GM18519 (cell line): ENCODE measurements around the gene TSNAXIP1.
"Not testable (repeated sequence)": the region's sequence is repeated elsewhere in the genome, so short reads cannot be mapped to it uniquely, and the experiment has no call there.

Experiments
- ATAC-seq: cut with Tn5 transposase; IDR thresholded peaks from one replicate; pipeline ENCODE4 v1.9.1; 2021; ENCODE audit warnings: mild to moderate bottlenecking, moderate library complexity; ENCODE audit not compliant: unreplicated experiment, low FRiP score

TSNAXIP1 gene

GRCh38 chr16:67833030-67833414 lies 26.3 kb downstream of the TSNAXIP1 start:
- ATAC-seq: no peak

- peak; percentile 94 for ATAC-seq
These were observed 26.9 kb downstream of the TSNAXIP1 start for GRCh38 chr16:67833415-67834241.

- no peak for ATAC-seq
These were observed 27.5 kb downstream of the TSNAXIP1 start for GRCh38 chr16:67834242-67834614.

DNA sequence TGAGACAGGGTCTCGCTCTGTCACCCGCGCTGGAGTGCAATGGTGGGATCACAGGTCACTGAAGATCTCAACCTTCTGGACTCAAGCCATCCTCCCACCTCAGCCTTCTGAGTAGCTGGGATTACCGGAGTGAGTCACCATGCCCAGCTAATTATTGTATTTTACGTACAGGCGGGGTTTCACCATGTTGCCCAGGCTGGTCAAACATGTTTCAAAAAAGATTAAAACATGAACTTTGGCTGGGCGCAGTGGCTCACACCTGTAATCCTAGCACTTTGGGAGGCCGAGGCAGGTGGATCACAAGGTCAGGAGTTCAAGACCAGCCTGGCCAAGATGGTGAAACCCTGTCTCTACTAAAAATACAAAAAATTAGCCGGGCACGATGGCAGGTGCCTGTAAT lies 30.5 kb downstream of the TSNAXIP1 start:
- ATAC-seq: not testable (repeated sequence)

DNA sequence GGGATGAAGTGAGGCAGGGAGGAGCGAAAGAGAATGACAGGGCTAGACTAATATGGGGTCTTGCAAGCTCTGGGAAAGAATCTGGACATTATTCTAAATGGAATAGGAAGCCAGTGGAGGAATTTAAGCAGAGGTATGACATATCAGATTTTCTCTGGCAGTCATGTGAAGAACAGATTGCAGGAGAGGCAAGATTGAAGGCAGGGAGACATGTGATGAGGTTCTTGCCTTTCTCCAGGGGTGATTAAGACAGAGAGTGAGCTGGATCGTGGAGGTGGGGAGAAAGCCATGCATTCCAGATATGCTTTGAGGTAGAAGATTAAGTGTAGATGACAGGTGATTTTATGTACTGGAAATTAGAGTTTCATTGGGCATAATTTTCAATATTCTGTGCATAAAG lies 31.1 kb downstream of the TSNAXIP1 start:
- no peak for ATAC-seq

DNA sequence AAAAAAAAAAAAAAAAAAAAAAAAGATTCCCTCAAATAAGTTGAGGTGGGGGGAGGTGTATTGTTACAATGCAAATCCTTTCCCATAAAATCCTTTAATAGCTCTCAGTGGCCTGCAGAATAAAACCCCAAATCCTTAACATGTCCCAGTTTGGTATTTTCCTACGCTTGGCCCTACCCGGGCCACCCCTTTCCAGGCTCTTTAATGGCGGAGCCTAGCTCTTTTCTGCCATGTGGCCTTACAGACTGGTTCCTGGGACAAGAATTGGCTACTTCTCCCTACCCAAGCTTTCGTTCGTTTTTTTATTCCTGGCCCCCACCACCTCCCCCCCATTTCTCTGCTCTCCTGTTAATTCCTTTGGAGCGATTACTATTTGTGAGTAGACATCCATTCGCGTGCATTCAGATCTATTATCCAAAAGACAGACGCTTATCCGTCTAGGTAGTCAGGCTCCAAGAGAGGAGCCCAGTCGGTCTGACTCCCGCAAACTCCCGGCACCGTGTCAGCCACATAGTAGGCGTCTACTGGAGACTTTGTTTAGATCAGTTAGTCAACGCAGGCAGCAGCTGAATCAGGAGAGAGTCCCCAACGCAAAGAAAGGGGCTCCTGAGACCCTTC lies 34.6 kb downstream of the TSNAXIP1 start:
- no peak for ATAC-seq

DNA sequence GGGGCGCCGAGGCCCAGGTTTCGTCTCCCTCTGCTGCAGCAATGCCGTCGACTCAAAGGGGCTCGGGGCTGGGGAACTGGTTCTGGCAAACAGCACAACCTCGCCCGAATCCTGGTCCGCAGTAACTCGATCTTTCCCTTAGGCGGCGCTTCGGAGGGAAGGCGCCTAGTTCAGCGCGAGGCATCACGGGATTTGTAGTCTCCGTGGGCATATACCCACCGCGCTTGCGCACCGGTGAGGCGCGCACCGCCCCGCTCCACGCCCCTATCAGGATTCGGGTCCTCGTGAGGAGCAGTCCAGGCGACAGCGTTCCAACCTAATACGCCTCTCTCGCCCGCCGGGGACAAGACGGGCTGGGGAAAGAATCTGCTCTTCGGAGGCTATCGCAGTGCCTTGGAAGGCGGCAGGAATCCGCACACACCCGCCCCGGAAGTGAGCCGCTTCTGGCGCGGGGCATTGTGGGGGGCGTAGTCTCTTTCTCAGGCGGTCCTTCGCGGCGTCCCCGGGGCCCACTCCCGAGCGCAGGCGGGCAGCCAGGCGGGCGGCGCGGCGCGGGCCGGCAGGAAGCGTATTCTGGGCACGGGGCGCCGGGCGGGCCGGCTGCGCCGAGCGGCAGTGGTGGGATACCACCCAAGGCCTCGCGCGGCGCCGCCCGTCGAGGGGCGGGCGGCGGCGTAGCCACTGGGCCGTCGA lies 35.3 kb downstream of the TSNAXIP1 start, which contains the start of gene THAP11:
Gene THAP11 (plus strand): TSS at position 505 of the 693 bp plus-strand sequence. CDS start 235 bp downstream, outside the sequence.
- ATAC-seq: peak; percentile 46

GRCh38 chr16:67842509-67843342 lies 36.0 kb downstream of the TSNAXIP1 start:
- peak; percentile 6 for ATAC-seq

- ATAC-seq: no peak
These were observed 36.7 kb downstream of the TSNAXIP1 start for GRCh38 chr16:67843343-67843765.

- no peak for ATAC-seq
These were observed 37.8 kb downstream of the TSNAXIP1 start for GRCh38 chr16:67844497-67844896.

DNA sequence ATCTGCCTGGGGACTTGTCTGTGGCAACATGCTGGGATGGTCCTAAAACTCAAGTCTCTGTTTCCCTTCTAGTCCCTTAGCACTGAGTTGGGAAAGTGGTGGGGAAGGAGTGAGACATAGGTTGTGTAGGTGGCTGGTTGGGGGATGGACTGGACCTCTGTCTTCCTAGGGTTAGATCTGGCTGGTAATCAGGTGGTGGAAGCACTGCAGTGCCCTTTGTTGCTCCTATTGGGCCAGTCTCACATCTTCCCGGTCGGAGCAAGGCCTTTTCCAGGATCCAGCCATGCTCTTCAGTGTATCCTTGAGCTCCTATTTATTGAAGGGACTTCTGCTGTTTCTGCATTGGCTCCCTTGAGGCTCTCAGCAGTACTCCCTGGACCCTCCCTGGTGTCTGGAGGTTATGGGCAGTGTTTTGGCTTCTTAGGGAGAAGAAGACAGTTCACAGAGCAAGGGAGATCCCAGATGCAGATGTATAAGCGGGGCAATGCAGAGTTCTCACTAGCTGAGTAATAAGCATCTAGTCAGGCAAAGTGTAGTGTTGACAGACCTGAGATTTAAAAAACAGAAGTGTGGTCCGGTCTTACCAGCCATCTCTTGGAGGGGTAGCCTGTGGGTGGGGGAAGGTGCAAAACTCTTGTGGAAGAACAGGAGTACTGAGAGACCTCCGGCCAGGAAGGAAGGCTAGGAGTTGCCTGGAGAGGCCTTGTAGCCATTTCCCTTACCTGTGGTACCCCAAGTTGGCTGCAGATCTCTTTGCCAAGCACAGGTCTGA lies 38.8 kb downstream of the TSNAXIP1 start:
- no peak for ATAC-seq

- ATAC-seq: no peak
These were observed 39.3 kb downstream of the TSNAXIP1 start for GRCh38 chr16:67846063-67846319.

GRCh38 chr16:67846320-67847063 lies 39.8 kb downstream of the TSNAXIP1 start, which contains the start of gene NUTF2:
Gene NUTF2 (plus strand): TSS chr16:67846933. CDS start chr16:67865131, 18,198 bp downstream.
- peak; percentile 37 for ATAC-seq

DNA sequence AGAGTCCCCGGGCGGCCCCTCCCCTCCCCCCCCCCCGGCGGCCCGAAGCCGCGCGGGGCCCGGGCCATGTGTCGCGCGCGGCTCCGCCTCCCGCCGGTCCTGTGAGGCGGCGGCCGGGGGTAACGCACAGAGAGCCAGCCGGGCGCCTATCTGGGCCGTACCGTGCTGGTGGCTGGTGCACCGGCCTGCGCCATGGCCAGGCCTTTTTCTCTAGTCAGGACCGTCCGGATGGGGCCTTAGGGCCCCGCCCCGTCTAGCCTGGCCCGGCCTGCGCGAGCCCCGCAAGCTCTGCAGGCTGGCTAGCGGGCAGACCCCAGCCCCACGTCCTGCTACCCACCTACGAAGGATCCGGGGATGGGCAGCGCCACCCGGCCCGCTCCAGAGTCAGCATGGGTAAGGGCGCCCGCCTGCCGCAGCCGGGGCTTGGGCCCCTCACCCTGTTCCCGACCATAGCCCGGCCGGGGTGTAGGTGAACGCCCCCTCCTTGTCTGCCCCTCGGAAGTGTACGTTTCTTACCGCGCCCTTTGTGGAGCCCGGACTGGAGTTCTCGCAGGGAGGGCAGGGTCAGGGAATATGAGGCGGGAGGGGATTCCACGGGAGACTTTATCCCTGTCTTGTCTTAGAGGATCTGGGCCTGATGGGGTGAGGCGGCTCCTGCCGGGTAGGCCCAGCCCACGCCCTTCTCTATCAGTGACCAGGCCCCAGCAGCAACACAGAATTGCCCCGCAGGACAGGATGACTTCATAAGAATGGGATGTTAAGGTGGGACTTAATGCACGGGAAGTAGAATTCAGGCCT lies 40.6 kb downstream of the TSNAXIP1 start, which contains the start of gene CENPT:
Gene CENPT (minus strand): TSS at position 630 of the 798 bp plus-strand sequence. CDS start 13,834 bp downstream, outside the sequence.
- peak; percentile 22 for ATAC-seq

DNA sequence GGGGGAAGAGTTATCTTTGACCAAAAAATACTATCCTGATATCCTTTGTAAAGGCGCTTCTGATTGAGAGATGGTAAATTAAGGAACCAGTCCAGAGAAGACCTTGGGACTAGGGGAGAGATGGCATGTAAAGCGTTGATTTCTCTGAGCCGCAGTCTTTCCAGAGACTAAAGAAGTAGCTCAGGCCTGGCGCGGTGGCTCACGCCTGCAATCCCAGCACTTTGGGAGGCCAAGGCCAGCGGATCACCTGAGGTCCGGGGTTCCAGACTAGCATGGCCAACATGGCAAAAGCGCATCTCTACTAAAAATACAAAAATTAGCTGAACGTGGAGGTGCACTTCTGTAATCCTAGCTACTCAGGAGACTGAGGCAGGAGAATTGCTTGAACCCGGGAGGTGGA lies 41.4 kb downstream of the TSNAXIP1 start:
- ATAC-seq: no peak

DNA sequence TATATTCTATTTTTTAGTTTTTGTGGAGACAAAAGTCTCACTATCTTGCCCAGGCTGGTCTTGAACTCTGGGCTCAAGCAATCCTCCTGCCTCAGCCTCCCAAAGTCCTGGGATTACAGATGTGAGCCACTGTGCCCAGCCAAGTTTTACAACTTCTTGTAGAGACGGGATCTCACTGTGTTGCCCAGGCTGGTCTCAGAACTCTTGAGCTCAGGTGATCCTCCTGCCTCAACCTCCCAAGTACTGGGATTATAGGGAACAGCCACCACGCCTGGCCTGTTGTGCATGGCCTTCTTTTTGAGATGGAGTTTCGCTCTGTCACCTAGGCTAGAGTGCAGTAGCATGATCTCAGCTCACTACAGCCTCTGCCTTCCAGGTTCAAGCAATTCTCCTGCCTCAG lies 47.0 kb downstream of the TSNAXIP1 start:
- no peak for ATAC-seq

DNA sequence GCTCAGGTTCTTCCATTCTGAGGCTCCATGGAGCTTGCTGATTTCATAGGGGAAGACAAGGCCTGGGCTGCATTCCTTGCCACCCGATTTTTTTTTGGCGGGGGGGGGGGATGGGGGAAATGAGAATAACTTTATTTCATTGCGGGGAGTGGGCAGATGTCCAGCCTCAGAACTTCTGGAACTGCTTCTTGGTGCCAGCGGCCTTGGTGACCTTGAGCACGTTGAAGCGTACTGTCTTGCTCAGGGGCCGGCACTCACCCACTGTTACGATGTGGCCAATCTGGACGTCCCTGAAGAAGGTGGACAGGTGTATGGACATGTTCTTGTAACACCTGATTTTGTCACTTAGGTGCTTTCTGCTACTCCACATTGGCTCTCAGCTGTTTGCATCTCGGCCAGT lies 49.1 kb downstream of the TSNAXIP1 start:
- no peak for ATAC-seq

DNA sequence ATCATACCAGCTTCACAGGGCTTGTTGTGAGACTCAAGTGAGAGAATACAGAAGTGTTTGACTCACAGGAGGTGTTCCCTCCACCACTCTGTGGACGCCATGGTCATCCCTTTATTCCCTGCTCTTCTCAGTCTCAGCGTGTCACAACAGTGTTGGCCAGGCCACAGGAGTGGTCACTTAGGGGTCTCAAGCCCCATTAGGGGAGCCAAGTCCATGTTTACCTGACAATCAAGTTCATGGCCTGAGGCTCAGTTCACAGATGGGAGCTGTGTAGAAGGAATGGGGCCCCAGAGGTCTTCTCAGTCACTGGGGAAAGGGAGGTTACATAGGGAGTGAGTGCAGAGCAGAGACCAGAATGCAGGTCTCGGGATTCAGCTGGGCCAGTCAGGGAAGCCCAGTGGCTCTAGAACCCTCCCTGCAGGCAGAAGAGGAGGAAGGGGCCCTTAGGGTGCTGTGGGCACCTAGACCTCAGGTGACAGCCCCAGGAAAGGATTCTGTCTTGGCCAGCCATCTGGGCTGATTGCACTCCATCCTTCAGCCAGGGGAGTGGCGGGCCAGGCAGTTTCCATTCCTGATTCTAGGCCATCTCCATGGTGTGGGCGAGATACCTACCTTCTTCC lies 50.3 kb downstream of the TSNAXIP1 start:
- ATAC-seq: no peak
